K562 (cell line): ENCODE results near the gene GPSM3.

Experiments used
- CTCF ChIP-seq, 3 experiments: IDR thresholded peaks in 2 of 3; conservative IDR thresholded peaks in 1 of 3; 2 replicates each; pipeline ENCODE4 v1.5.1; 2011 to 2012; ENCODE audit warnings: low read length in 3 of 3, mild to moderate bottlenecking in 3 of 3, control low read depth in 2 of 3, improper control_type of control experiment in 1 of 3, inconsistent platforms in 1 of 3, low read depth in 1 of 3, mixed read lengths in 1 of 3, moderate library complexity in 1 of 3; ENCODE audit not compliant: insufficient read depth in 2 of 3
- PHF8 ChIP-seq: fragments of 200-600 bp; sonication (generic); IDR thresholded peaks from 2 replicates; pipeline ENCODE4 v1.6.1; 2012; ENCODE audit warnings: mixed run types, mild to moderate bottlenecking, inconsistent platforms, low read length, moderate library complexity, borderline replicate concordance
- POLR2AphosphoS5 ChIP-seq: IDR thresholded peaks from 2 replicates; pipeline ENCODE4 v1.6.1; 2011; ENCODE audit warnings: mild to moderate bottlenecking, low read depth, low read length, moderate library complexity; ENCODE audit not compliant: control insufficient read depth, insufficient read depth
- POLR2G ChIP-seq: fragments of 200-400 bp; formaldehyde crosslinking; IDR thresholded peaks from 2 replicates; pipeline ENCODE4 v1.6.1; 2017; ENCODE audit warnings: low read depth, mild to moderate bottlenecking, antibody characterized with exemption, low read length, moderate library complexity
- REST ChIP-seq, 2 experiments: fragments of 450-650 bp; formaldehyde crosslinking in 1 of 2; IDR thresholded peaks; 2 replicates each; pipeline versions ENCODE4 v1.4.0 to v1.6.1; 2014 to 2020; ENCODE audit warnings: mild to moderate bottlenecking in 2 of 2, borderline replicate concordance in 1 of 2, low read depth in 1 of 2
- SAFB2 ChIP-seq: fragments of 200-400 bp; formaldehyde crosslinking; IDR thresholded peaks from 2 replicates; pipeline ENCODE4 v1.6.1; 2018; ENCODE audit warnings: borderline replicate concordance, low read length, low read depth, moderate library complexity; ENCODE audit not compliant: severe bottlenecking
- SMC3 ChIP-seq: conservative IDR thresholded peaks from 2 replicates; pipeline ENCODE4 v1.6.1; 2011; ENCODE audit warnings: low read depth, low read length, improper control_type of control experiment; ENCODE audit not compliant: insufficient read depth
- TBL1XR1 ChIP-seq, 2 experiments: IDR thresholded peaks; 2 replicates each; pipeline ENCODE4 v1.6.1; 2012; ENCODE audit warnings: improper control_type of control experiment in 2 of 2, low read length in 2 of 2, mild to moderate bottlenecking in 1 of 2
- ZNF274 ChIP-seq: IDR thresholded peaks from 2 replicates; pipeline ENCODE4 v1.6.1; 2011; ENCODE audit warnings: low read depth, mild to moderate bottlenecking, low read length, moderate library complexity, borderline replicate concordance

GRCh38 chr6:32203426-32204267, 11.2 kb upstream of the GPSM3 start:
- no peak for TF ChIP-seq PHF8
- TF ChIP-seq CTCF (IDR thresholded peaks at IDR 0.05 in 2 of 3, conservative IDR thresholded peaks at IDR 0.05 in 1 of 3; ENCODE audit: insufficient read depth in 2 of 3, low read depth in 1 of 3, low read length in 3 of 3) = no peak
- no peak for TF ChIP-seq POLR2G
- no peak for TF ChIP-seq POLR2AphosphoS5
- TF ChIP-seq TBL1XR1 (IDR thresholded peaks at IDR 0.05; ENCODE audit: low read length in 2 of 2) = no peak
- TF ChIP-seq REST (IDR thresholded peaks at IDR 0.05; ENCODE audit: borderline replicate concordance) = no peak
- no peak for TF ChIP-seq REST (CRISPR knock-in tag; IDR thresholded peaks at IDR 0.05; ENCODE audit: low read depth)
- TF ChIP-seq SMC3 = no peak
- no peak for TF ChIP-seq ZNF274
- no peak for TF ChIP-seq SAFB2
